HepG2 (cell line): ENCODE measurements around the gene CAPZA3. TPM values are rescaled to one million over a fixed set of nuclear protein-coding genes. Genes with fewer than 3 reads are reported as not detected.

Experiments used
- ATAC-seq: fragments of 200-7000 bp; cut with Tn5 transposase; 3 replicates; pipeline ENCODE4 v1.9.1; 2020; ENCODE audit warnings: mild to moderate bottlenecking, moderate library complexity
- BruUV-seq: library from RNA; stranded (reverse); fragments of 400-500 nt; replicated peaks from 2 replicates; lab custom pipeline; 2021; lab: Mats Ljungman, UMichigan
- CTCF ChIA-PET: fragments of 300-600 bp; formaldehyde crosslinking; extraction: SDS; loops from one replicate; lab custom pipeline; 2021; ENCODE audit warnings: low total read pairs, inconsistent platforms, low intra/inter-chr PET ratio; lab: Yijun Ruan, JAX
- POLR2A ChIA-PET: fragments of 350-600 bp; sonication (Branson Sonifier 250); formaldehyde crosslinking; loops from one replicate; lab custom pipeline; 2020; ENCODE audit warnings: antibody characterized with exemption, inconsistent platforms; lab: Yijun Ruan, JAX
- DNase-seq: peaks from one replicate; pipeline ENCODE4 v3.0.0-alpha.2; 2015; ENCODE audit warnings: low spot score
- FAIRE-seq: peaks from 3 replicates; lab custom pipeline; 2011; peaks lifted over from hg19 to GRCh38; lab: Jason Lieb, UNC
- H2AFZ ChIP-seq: one replicate; pipeline ENCODE4 v1.6.1; 2011; ENCODE audit warnings: low read length, inconsistent platforms
- H3K27ac ChIP-seq: fragments of 300-600 bp; 3 replicates; pipeline ENCODE4 v1.8.0; 2011; ENCODE audit warnings: mixed run types, mild to moderate bottlenecking, mixed read lengths, low read length, inconsistent platforms; ENCODE audit not compliant: insufficient read depth; ENCODE audit errors: extremely low read length
- H3K27me3 ChIP-seq, 2 experiments: fragments of 200-600 bp in 1 of 2; 2 replicates in 1 of 2; 3 replicates in 1 of 2; pipeline versions ENCODE4 v1.6.0 to v1.8.0; 2011; ENCODE audit warnings: low read length in 2 of 2, mild to moderate bottlenecking in 2 of 2, moderate library complexity in 2 of 2, inconsistent platforms in 1 of 2; ENCODE audit not compliant: insufficient read depth in 2 of 2, control insufficient read depth in 1 of 2
- H3K36me3 ChIP-seq, 2 experiments: fragments of 200-600 bp in 1 of 2; replicated peaks in 1 of 2; 2 replicates in 1 of 2; 3 replicates in 1 of 2; pipeline versions ENCODE4 v1.5.1 to v1.8.0; 2011; ENCODE audit warnings: low read length in 2 of 2, inconsistent platforms in 1 of 2; ENCODE audit not compliant: insufficient read depth in 2 of 2, control insufficient read depth in 1 of 2
- H3K4me1 ChIP-seq: 2 replicates; pipeline ENCODE4 v1.5.1; 2012; ENCODE audit warnings: low read length, inconsistent platforms; ENCODE audit not compliant: insufficient read depth
- H3K4me2 ChIP-seq: 2 replicates; pipeline ENCODE4 v1.6.0; 2011; ENCODE audit warnings: low read depth, low read length, inconsistent platforms
- H3K4me3 ChIP-seq, 3 experiments: fragments of 200-600 bp in 1 of 3; sonication (generic), shearing (Covaris generic) in 1 of 3; replicated peaks in 1 of 3; 2 replicates each; pipeline ENCODE4 v1.5.1; 2011 to 2016; ENCODE audit warnings: low read length in 3 of 3, inconsistent platforms in 2 of 3, low read depth in 2 of 3, mild to moderate bottlenecking in 2 of 3, control low read depth in 1 of 3, mixed read lengths in 1 of 3; ENCODE audit not compliant: insufficient read depth in 1 of 3
- H3K79me2 ChIP-seq: one replicate; pipeline ENCODE4 v1.6.1; 2011; ENCODE audit warnings: low read length, inconsistent platforms; ENCODE audit not compliant: insufficient read depth
- H3K9ac ChIP-seq: 2 replicates; pipeline ENCODE4 v1.6.0; 2011; ENCODE audit warnings: mild to moderate bottlenecking, low read depth, low read length, inconsistent platforms; ENCODE audit not compliant: insufficient read depth
- H3K9me3 ChIP-seq: 2 replicates; pipeline ENCODE4 v1.5.1; 2012; ENCODE audit warnings: mild to moderate bottlenecking, low read length
- H4K20me1 ChIP-seq: 2 replicates; pipeline ENCODE4 v1.6.0; 2011; ENCODE audit warnings: inconsistent platforms, mild to moderate bottlenecking, low read length, moderate library complexity; ENCODE audit not compliant: insufficient read depth
- SP1 ChIP-seq, 2 experiments: fragments of 450-650 bp in 1 of 2; sonication (generic) in 1 of 2; formaldehyde crosslinking in 1 of 2; IDR thresholded peaks; 2 replicates each; pipeline versions ENCODE4 v1.4.0 to v1.6.1; 2016 to 2020; ENCODE audit warnings: missing genetic modification reagents in 1 of 2
- SRSF4 ChIP-seq: fragments of 200-400 bp; formaldehyde crosslinking; IDR thresholded peaks from one replicate; pipeline ENCODE4 v1.6.1; 2018; ENCODE audit warnings: mild to moderate bottlenecking, low read depth, low read length, moderate library complexity; ENCODE audit not compliant: poor library complexity, severe bottlenecking
- TARDBP ChIP-seq: sonication (generic); formaldehyde crosslinking; IDR thresholded peaks from 2 replicates; pipeline ENCODE4 v1.8.0; 2022; ENCODE audit warnings: mild to moderate bottlenecking, missing genetic modification reagents
- ZNF12 ChIP-seq: sonication (generic); formaldehyde crosslinking; IDR thresholded peaks from 2 replicates; pipeline ENCODE4 v1.5.0; 2020; ENCODE audit warnings: missing genetic modification reagents
- ZNF780A ChIP-seq: sonication (generic); formaldehyde crosslinking; IDR thresholded peaks from 2 replicates; pipeline ENCODE4 v1.8.0; 2022; ENCODE audit warnings: mild to moderate bottlenecking, missing genetic modification reagents, moderate library complexity
- WGBS: methylation state at CpG from one replicate; pipeline ENCODE4 v1.1.6; 2017; ENCODE audit warnings: low lambda C conversion rate; 5-methylcytosine and 5-hydroxymethylcytosine counted together
- in situ Hi-C: cut with HindIII; loops from 2 replicates; pipeline ENCODE4 v1.10.0; 2017; ENCODE audit warnings: low pct_unique_long_range_greater_than_20kb; ENCODE audit not compliant: extremely low pct_ligation_motif_present
- intact Hi-C: fragments of 100-400 bp; cut with micrococcal nuclease; formaldehyde crosslinking; loops from one replicate; pipeline ENCODE4 v1.10.0; 2022; ENCODE audit not compliant: unreplicated experiment
- polyA plus RNA-seq, 8 experiments: library from polyadenylated mRNA; depleted of rRNA in 3 of 8; stranded (reverse) in 7 of 8; unstranded in 1 of 8; fragments of >200 nt; fragmentation: Illumina TruSeq in 4 of 8; extraction: Trizol in 4 of 8; gene quantifications; 2 replicates each; pipeline versions ENCODE4 v1.2.1 to v1.2.3, GENCODE V29; 2011 to 2016; ENCODE audit warnings: low read depth in 4 of 8, missing spikeins in 1 of 8, mixed read lengths in 1 of 8; ENCODE audit not compliant: insufficient read depth in 1 of 8
- total RNA-seq, 5 experiments: library from RNA; depleted of rRNA; stranded (reverse); fragments of >200 nt; fragmentation: Illumina TruSeq; extraction: Trizol; gene quantifications; 2 replicates each; pipeline ENCODE4 v1.2.3, GENCODE V29; 2016; ENCODE audit warnings: low read depth in 1 of 5
- TF ChIP-seq, protein P1 (sequence below): IDR thresholded peaks from 2 replicates; pipeline ENCODE4 v1.6.1; 2018; ENCODE audit warnings: missing genetic modification reagents
- TF ChIP-seq, protein P2 (sequence below): sonication (generic); formaldehyde crosslinking; IDR thresholded peaks from 2 replicates; pipeline ENCODE4 v1.9.0; 2021; ENCODE audit warnings: missing genetic modification reagents, borderline replicate concordance
- TF ChIP-seq, protein P3 (sequence below): sonication (generic); formaldehyde crosslinking; IDR thresholded peaks from 2 replicates; pipeline ENCODE4 v1.4.0; 2020; ENCODE audit warnings: missing genetic modification reagents
- TF ChIP-seq, protein P4 (sequence below): sonication (generic); formaldehyde crosslinking; conservative IDR thresholded peaks from 2 replicates; pipeline ENCODE4 v1.4.0; 2020; ENCODE audit warnings: missing genetic modification reagents
- TF ChIP-seq, protein P5 (sequence below): sonication (generic); formaldehyde crosslinking; IDR thresholded peaks from 2 replicates; pipeline ENCODE4 v1.8.1; 2023; ENCODE audit warnings: mild to moderate bottlenecking, inconsistent platforms, moderate library complexity, missing genetic modification reagents, borderline replicate concordance

Gene CAPZA3
- total and polyA plus RNA-seq, 2 of the 13 experiments (the other 11 are each of a cell fraction or from before 2014, with no cell fraction given): not detected

DNA sequence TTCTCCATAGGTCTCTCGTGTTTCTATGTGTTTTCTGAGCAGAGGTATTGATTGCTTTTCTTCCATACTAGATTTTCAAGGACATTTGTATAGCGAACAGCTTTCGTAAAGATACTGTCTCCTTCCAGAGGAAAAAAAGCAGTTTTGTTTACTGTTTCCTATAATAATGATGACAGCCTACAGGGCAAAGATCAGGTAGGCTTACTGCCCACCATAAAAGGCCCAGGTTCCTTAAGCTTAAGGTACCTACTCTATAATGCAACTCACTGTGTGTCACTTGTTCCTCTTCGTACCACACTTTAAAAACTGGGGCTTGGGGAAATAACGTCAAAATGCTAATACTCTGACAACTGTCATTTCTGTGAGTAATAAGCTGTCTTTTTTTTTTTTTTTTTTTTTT is 6.8 kb upstream of the CAPZA3 start:
- Histone ChIP-seq H4K20me1 (no peaks in the 10 kb centered on the region), H3K9ac (no peak overlapping the region), H2AFZ (no peak overlapping the region), H3K4me2 (no peak overlapping the region), H3K27ac (no peak overlapping the region), H3K4me1 (no peaks in the 10 kb centered on the region), H3K36me3 (no peaks in the 10 kb centered on the region), H3K4me3 (no peak overlapping the region), H3K9me3 (peaks cover 20% of the 10 kb centered on the region), H3K79me2 (no peaks in the 10 kb centered on the region), H3K27me3 (no peaks in the 10 kb centered on the region)
- in situ Hi-C loops (no loop called here), intact Hi-C loops (no loop called here)
- DNase-seq: no peak
- no peak for ATAC-seq
- no peak for FAIRE-seq
- BruUV-seq: no TSS peak
- WGBS: 26% methylated on average over 5 of the region's 5 CpGs
- POLR2A ChIA-PET: no interaction called here
- CTCF ChIA-PET: no interaction called here
- TF ChIP-seq ZNF780A (no peak), ZNF12 (CRISPR knock-in tag) (no peak), SP1 (IDR thresholded peaks at IDR 0.05) (no peak), SP1 (CRISPR knock-in tag; IDR thresholded peaks at IDR 0.05) (no peak), TARDBP (CRISPR knock-in tag) (no peak), SRSF4 (no peak)
- TF ChIP-seq, protein P1, sequence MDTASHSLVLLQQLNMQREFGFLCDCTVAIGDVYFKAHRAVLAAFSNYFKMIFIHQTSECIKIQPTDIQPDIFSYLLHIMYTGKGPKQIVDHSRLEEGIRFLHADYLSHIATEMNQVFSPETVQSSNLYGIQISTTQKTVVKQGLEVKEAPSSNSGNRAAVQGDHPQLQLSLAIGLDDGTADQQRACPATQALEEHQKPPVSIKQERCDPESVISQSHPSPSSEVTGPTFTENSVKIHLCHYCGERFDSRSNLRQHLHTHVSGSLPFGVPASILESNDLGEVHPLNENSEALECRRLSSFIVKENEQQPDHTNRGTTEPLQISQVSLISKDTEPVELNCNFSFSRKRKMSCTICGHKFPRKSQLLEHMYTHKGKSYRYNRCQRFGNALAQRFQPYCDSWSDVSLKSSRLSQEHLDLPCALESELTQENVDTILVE (CRISPR knock-in tag): no peak
- TF ChIP-seq, protein P2, sequence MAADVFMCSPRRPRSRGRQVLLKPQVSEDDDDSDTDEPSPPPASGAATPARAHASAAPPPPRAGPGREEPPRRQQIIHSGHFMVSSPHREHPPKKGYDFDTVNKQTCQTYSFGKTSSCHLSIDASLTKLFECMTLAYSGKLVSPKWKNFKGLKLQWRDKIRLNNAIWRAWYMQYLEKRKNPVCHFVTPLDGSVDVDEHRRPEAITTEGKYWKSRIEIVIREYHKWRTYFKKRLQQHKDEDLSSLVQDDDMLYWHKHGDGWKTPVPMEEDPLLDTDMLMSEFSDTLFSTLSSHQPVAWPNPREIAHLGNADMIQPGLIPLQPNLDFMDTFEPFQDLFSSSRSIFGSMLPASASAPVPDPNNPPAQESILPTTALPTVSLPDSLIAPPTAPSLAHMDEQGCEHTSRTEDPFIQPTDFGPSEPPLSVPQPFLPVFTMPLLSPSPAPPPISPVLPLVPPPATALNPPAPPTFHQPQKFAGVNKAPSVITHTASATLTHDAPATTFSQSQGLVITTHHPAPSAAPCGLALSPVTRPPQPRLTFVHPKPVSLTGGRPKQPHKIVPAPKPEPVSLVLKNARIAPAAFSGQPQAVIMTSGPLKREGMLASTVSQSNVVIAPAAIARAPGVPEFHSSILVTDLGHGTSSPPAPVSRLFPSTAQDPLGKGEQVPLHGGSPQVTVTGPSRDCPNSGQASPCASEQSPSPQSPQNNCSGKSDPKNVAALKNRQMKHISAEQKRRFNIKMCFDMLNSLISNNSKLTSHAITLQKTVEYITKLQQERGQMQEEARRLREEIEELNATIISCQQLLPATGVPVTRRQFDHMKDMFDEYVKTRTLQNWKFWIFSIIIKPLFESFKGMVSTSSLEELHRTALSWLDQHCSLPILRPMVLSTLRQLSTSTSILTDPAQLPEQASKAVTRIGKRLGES (CRISPR knock-in tag): no peak
- TF ChIP-seq, protein P3, sequence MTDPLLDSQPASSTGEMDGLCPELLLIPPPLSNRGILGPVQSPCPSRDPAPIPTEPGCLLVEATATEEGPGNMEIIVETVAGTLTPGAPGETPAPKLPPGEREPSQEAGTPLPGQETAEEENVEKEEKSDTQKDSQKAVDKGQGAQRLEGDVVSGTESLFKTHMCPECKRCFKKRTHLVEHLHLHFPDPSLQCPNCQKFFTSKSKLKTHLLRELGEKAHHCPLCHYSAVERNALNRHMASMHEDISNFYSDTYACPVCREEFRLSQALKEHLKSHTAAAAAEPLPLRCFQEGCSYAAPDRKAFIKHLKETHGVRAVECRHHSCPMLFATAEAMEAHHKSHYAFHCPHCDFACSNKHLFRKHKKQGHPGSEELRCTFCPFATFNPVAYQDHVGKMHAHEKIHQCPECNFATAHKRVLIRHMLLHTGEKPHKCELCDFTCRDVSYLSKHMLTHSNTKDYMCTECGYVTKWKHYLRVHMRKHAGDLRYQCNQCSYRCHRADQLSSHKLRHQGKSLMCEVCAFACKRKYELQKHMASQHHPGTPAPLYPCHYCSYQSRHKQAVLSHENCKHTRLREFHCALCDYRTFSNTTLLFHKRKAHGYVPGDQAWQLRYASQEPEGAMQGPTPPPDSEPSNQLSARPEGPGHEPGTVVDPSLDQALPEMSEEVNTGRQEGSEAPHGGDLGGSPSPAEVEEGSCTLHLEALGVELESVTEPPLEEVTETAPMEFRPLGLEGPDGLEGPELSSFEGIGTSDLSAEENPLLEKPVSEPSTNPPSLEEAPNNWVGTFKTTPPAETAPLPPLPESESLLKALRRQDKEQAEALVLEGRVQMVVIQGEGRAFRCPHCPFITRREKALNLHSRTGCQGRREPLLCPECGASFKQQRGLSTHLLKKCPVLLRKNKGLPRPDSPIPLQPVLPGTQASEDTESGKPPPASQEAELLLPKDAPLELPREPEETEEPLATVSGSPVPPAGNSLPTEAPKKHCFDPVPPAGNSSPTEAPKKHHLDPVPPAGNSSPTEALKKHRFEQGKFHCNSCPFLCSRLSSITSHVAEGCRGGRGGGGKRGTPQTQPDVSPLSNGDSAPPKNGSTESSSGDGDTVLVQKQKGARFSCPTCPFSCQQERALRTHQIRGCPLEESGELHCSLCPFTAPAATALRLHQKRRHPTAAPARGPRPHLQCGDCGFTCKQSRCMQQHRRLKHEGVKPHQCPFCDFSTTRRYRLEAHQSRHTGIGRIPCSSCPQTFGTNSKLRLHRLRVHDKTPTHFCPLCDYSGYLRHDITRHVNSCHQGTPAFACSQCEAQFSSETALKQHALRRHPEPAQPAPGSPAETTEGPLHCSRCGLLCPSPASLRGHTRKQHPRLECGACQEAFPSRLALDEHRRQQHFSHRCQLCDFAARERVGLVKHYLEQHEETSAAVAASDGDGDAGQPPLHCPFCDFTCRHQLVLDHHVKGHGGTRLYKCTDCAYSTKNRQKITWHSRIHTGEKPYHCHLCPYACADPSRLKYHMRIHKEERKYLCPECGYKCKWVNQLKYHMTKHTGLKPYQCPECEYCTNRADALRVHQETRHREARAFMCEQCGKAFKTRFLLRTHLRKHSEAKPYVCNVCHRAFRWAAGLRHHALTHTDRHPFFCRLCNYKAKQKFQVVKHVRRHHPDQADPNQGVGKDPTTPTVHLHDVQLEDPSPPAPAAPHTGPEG (CRISPR knock-in tag): no peak
- TF ChIP-seq, protein P4, sequence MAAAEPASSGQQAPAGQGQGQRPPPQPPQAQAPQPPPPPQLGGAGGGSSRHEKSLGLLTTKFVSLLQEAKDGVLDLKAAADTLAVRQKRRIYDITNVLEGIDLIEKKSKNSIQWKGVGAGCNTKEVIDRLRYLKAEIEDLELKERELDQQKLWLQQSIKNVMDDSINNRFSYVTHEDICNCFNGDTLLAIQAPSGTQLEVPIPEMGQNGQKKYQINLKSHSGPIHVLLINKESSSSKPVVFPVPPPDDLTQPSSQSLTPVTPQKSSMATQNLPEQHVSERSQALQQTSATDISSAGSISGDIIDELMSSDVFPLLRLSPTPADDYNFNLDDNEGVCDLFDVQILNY (CRISPR knock-in tag): no peak
- TF ChIP-seq, protein P5, sequence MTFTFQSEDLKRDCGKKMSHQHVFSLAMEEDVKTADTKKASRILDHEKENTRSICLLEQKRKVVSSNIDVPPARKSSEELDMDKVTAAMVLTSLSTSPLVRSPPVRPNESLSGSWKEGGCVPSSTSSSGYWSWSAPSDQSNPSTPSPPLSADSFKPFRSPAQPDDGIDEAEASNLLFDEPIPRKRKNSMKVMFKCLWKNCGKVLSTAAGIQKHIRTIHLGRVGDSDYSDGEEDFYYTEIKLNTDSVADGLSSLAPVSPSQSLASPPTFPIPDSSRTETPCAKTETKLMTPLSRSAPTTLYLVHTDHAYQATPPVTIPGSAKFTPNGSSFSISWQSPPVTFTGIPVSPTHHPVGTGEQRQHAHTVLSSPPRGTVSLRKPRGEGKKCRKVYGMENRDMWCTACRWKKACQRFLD (CRISPR knock-in tag): no peak
